ENCODE results near the gene DHX15.

- no peak for TF ChIP-seq CTCF (IDR thresholded peaks at IDR 0.05)
- no peak for TF ChIP-seq EP300 (IDR thresholded peaks at IDR 0.05)
- TF ChIP-seq POLR2A (IDR thresholded peaks at IDR 0.05), result no peak
Observed at GRCh38 chr4:24607334-24607733, 23.0 kb upstream of the DHX15 start.
